Kidney (tissue), 14 donors: ENCODE measurements around the gene BLM. TPM values are rescaled to one million over a fixed set of nuclear protein-coding genes. Genes with fewer than 3 reads are reported as not detected.

Experiments used
- DNase-seq, 5 donors: peaks; one replicate each; pipeline ENCODE4 v3.0.0-alpha.2; 2013 to 2020
- FAIRE-seq: peaks from 2 replicates; lab custom pipeline; 2012; peaks lifted over from hg19 to GRCh38; lab: Jason Lieb, UNC
- H3K27ac ChIP-seq, 2 donors: one replicate each; pipeline ENCODE4 v1.7.0; 2013; ENCODE audit warnings: low read depth in 2 of 2, low read length in 2 of 2, inconsistent platforms in 1 of 2
- H3K27me3 ChIP-seq: one replicate; pipeline ENCODE4 v1.7.1; 2013; ENCODE audit warnings: low read length, inconsistent platforms; ENCODE audit not compliant: control insufficient read depth, insufficient read depth
- H3K36me3 ChIP-seq, 3 donors: one replicate each; pipeline versions ENCODE4 v1.7.0 to v1.7.1; 2013; ENCODE audit warnings: low read length in 3 of 3, control low read depth in 1 of 3, inconsistent platforms in 1 of 3; ENCODE audit not compliant: insufficient read depth in 3 of 3, control insufficient read depth in 2 of 3
- H3K4me1 ChIP-seq, 3 donors: one replicate each; pipeline versions ENCODE4 v1.7.0 to v1.7.1; 2013; ENCODE audit warnings: low read length in 3 of 3, inconsistent platforms in 1 of 3, low read depth in 1 of 3; ENCODE audit not compliant: control insufficient read depth in 2 of 3, insufficient read depth in 2 of 3
- H3K4me3 ChIP-seq, 3 donors: one replicate each; pipeline versions ENCODE4 v1.7.0 to v1.8.1; 2013; ENCODE audit warnings: low read length in 3 of 3, control low read depth in 1 of 3, inconsistent platforms in 1 of 3
- H3K9ac ChIP-seq, 3 donors: one replicate each; pipeline versions ENCODE4 v1.7.0 to v1.7.1; 2013; ENCODE audit warnings: low read length in 3 of 3, control low read depth in 1 of 3, inconsistent platforms in 1 of 3
- H3K9me3 ChIP-seq, 3 donors: one replicate each; pipeline versions ENCODE4 v1.7.0 to v1.7.1; 2013; ENCODE audit warnings: low read length in 3 of 3, control low read depth in 1 of 3, inconsistent platforms in 1 of 3; ENCODE audit not compliant: control insufficient read depth in 2 of 3, insufficient read depth in 1 of 3
- intact Hi-C: fragments of 100-400 bp; cut with DNase I; formaldehyde crosslinking; loops from one replicate; pipeline ENCODE4 v1.11.1; 2022
- polyA plus RNA-seq: library from polyadenylated mRNA; stranded (reverse); fragments of 350-450 nt; fragmentation: Illumina TruSeq; extraction: RNeasy Lipid Tissue Mini Kit (QIAGEN cat#74804); gene quantifications from one replicate; pipeline ENCODE4 v1.2.3, GENCODE V29; 2014; ENCODE audit warnings: low read depth, low replicate concordance; ENCODE audit not compliant: insufficient read depth
- total RNA-seq: library from RNA; stranded (reverse); fragmentation: NEBNext Ultra II Directional; extraction: Animal tissue kit (Norgen Biotek cat#: 25700); gene quantifications from one replicate; pipeline ENCODE4 v1.2.1, GENCODE V29; 2021
- TF ChIP-seq, protein P1 (sequence below): IDR thresholded peaks from 3 replicates; pipeline ENCODE4 v1.5.1; 2012; ENCODE audit warnings: mild to moderate bottlenecking, moderate library complexity, borderline replicate concordance; ENCODE audit not compliant: insufficient read depth; ENCODE audit errors: extremely low read depth
- donor health status: control.
- donor health status: control.
- donor health status: control.
- donor health status: control.
- donor health status: control.
- donor health status: DM: yes; HTN: yes; CAD: no.
- donor health status: Normal renal cell carcinoma (clear cell type).

The BLM gene
- total and polyA plus RNA-seq, 2 donors from 2014 or later = 1.1 to 2.8 TPM

GRCh38 chr15:90760661-90761232 lies 43.6 kb downstream of the BLM start:
- no peak overlapping the region for H3K27ac ChIP-seq
- intact Hi-C loops = no loop called here
- TF ChIP-seq, protein P1, sequence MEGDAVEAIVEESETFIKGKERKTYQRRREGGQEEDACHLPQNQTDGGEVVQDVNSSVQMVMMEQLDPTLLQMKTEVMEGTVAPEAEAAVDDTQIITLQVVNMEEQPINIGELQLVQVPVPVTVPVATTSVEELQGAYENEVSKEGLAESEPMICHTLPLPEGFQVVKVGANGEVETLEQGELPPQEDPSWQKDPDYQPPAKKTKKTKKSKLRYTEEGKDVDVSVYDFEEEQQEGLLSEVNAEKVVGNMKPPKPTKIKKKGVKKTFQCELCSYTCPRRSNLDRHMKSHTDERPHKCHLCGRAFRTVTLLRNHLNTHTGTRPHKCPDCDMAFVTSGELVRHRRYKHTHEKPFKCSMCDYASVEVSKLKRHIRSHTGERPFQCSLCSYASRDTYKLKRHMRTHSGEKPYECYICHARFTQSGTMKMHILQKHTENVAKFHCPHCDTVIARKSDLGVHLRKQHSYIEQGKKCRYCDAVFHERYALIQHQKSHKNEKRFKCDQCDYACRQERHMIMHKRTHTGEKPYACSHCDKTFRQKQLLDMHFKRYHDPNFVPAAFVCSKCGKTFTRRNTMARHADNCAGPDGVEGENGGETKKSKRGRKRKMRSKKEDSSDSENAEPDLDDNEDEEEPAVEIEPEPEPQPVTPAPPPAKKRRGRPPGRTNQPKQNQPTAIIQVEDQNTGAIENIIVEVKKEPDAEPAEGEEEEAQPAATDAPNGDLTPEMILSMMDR = no peak
- no peaks in the 10 kb centered on the region for H3K27me3 ChIP-seq
- H3K4me1 ChIP-seq = no peaks in the 10 kb centered on the region
- no peak overlapping the region for H3K9ac ChIP-seq
- DNase-seq (no peak), FAIRE-seq (no peak)
- no peaks in the 10 kb centered on the region for H3K36me3 ChIP-seq
- H3K9me3 ChIP-seq = no peaks in the 10 kb centered on the region
- no peak overlapping the region for H3K4me3 ChIP-seq

- no peaks in the 10 kb centered on the region for H3K27me3 ChIP-seq
- no peaks in the 10 kb centered on the region for H3K36me3 ChIP-seq
- no peaks in the 10 kb centered on the region for H3K4me1 ChIP-seq
- H3K9me3 ChIP-seq = no peaks in the 10 kb centered on the region
- intact Hi-C loops = no loop called here
- TF ChIP-seq, protein P1 = no peak
- FAIRE-seq (no peak), DNase-seq (no peak)
- H3K27ac ChIP-seq = no peak overlapping the region
- no peak overlapping the region for H3K9ac ChIP-seq
- no peak overlapping the region for H3K4me3 ChIP-seq
These were observed 44.5 kb downstream of the BLM start for GRCh38 chr15:90761629-90762028.

- TF ChIP-seq, protein P1 = no peak
- Histone ChIP-seq H3K27ac (no peak overlapping the region), H3K9ac (no peak overlapping the region), H3K9me3 (no peaks in the 10 kb centered on the region), H3K36me3 (no peaks in the 10 kb centered on the region), H3K4me3 (no peak overlapping the region), H3K4me1 (no peaks in the 10 kb centered on the region), H3K27me3 (no peaks in the 10 kb centered on the region)
- intact Hi-C loops = no loop called here
- DNase-seq (no peak), FAIRE-seq (no peak)
These were observed 45.0 kb downstream of the BLM start for GRCh38 chr15:90762109-90762508.
